ENCODE measurements around the gene WNT7A.
"Not testable (repeated sequence)": the region's sequence is repeated elsewhere in the genome, so short reads cannot be mapped to it uniquely, and the experiment has no call there.

WNT7A gene

DNA sequence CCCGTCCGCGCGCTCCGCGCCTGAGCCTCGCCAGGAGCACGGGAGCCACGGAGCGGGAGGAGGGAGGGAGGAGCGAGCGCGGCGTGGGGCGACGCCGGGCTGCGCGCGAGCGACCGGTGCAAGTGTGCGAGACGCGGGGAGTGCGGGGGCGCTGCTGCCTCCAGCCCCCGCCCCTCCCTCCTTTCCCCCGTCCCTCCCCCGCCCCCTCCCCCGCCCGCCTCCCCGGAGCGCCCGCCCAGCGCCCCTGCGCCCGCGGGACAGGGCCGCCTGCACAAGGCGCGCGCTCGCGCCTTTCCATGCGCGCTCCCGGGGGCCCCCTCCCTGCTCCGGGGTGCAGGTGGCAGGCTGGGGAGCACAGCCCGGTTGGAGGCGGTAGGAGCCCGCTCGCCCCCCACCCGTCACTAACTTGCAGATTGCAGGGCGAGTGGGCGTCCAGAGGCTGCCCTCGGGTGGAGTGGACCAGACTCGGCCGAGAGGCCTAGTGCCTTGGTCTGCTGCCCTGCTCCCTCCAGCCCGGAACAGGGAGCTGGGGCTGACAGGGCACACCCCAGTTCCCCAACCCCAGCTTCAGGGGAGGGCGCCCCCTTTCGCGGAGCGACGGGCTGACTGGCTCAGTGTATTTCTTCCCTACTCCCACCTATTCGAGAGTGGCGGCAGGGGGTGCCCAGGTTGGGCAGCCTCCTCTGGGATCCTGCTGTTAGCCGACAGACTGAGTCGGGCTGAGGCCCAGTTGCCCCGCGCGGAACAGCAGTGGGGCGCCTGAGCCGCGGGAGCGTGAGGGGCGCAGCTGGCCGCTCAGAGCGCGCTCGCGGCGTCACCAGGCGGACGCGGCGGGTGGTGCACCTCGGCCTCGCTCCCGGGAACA, at the start of gene WNT7A:
TSS of gene WNT7A (minus strand) at position 126 of the 865 bp plus-strand sequence. CDS start 255 bp downstream, outside the sequence.
- TF ChIP-seq, protein P1, sequence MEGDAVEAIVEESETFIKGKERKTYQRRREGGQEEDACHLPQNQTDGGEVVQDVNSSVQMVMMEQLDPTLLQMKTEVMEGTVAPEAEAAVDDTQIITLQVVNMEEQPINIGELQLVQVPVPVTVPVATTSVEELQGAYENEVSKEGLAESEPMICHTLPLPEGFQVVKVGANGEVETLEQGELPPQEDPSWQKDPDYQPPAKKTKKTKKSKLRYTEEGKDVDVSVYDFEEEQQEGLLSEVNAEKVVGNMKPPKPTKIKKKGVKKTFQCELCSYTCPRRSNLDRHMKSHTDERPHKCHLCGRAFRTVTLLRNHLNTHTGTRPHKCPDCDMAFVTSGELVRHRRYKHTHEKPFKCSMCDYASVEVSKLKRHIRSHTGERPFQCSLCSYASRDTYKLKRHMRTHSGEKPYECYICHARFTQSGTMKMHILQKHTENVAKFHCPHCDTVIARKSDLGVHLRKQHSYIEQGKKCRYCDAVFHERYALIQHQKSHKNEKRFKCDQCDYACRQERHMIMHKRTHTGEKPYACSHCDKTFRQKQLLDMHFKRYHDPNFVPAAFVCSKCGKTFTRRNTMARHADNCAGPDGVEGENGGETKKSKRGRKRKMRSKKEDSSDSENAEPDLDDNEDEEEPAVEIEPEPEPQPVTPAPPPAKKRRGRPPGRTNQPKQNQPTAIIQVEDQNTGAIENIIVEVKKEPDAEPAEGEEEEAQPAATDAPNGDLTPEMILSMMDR (IDR thresholded peaks at IDR 0.05; ENCODE audit: insufficient read depth, missing control alignments) = peak; percentile 47
- DNase-seq (ENCODE audit: insufficient read length, low spot score) (no peak), FAIRE-seq (no peak)

DNA sequence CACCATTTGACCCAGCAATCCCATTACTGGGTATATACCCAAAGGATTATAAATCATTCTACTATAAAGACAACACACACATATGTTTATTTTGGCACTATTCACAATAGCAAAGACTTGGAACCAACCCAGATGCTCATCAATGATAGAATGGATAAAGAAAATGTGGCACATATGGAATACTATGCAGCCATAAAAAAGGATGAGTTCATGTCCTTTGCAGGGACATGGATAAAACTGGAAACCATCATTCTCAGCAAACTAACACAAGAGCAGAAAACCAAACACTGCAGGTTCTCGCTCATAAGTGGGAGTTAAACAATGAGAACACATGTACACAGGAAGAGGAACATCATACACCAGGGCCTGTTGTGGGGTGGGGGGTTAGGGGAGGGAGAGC, 48.9 kb upstream of the WNT7A start:
- FAIRE-seq; DNase-seq (ENCODE audit: insufficient read length, low spot score): not testable (repeated sequence)

DNA sequence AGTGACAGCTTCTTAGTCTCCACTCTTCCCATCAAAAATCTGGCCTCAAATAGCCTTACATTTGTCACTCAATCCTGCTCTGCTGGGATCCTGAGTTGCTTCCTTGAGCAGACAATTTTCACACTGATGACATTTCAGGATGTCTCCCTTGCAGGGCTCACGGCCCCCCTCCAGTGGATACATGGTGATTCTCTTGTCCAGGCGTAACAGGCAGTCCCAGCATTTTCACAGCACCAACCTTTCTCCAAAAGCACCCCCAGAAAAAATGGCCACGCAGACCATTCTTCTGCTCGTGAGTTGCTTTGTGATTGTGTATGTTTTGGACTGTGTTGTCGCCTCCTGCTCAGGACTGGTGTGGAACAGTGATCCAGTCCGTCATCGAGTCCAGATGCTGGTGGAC, 47.4 kb upstream of the WNT7A start:
- DNase-seq (ENCODE audit: insufficient read length, low spot score) (no peak), FAIRE-seq (no peak)
- TF ChIP-seq, protein P1 (IDR thresholded peaks at IDR 0.05; ENCODE audit: insufficient read depth, missing control alignments) = no peak

DNA sequence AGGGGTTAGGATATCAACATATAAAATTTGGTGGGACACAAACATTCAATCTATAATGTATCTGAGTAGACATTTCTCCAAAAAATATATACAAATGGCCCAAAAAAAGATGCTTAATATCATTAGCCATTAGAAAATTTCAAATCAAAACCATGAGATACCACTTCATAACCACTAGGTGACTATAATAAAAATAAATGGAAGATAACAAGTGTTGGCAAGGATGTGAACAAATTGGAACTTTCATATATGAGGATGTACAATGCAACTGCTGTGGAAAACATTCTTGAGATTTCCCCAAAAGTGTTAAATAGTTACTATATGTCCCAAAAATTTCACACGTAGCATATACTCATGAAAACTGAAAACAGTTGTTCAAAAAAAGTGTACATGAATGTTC, 36.5 kb upstream of the WNT7A start:
- no peak for DNase-seq (ENCODE audit: insufficient read length, low spot score)
- no peak for FAIRE-seq
- TF ChIP-seq, protein P1 (IDR thresholded peaks at IDR 0.05; ENCODE audit: insufficient read depth, missing control alignments) = no peak

DNA sequence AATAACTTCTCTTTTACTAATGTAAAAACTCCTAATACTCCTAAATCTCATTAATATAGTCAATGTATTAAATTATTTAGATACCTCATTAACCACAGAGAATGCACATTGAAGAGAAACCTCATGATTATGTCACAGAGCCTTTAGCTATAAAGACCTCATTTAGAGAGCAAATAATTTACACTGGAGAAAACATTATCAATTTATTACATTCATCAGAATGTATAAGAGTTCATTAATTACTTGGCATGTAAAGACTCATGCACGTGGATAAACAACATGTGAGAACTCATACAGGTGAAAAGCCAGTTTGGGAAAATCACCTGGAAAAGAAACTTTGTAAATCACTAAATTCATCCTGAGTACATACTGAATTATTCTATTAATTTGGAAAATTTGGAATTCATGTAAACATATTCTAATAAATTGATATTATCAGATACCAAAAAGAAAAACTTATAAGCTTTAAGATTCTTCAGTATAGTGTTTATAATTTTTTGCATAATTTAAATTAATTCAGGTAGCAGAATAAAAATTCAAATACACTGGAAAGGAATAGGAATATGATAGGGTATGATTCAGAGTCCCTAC, 22.9 kb upstream of the WNT7A start:
- no peak for FAIRE-seq
- TF ChIP-seq, protein P1 (IDR thresholded peaks at IDR 0.05; ENCODE audit: insufficient read depth, missing control alignments) = no peak
- DNase-seq (ENCODE audit: insufficient read length, low spot score) = no peak

DNA sequence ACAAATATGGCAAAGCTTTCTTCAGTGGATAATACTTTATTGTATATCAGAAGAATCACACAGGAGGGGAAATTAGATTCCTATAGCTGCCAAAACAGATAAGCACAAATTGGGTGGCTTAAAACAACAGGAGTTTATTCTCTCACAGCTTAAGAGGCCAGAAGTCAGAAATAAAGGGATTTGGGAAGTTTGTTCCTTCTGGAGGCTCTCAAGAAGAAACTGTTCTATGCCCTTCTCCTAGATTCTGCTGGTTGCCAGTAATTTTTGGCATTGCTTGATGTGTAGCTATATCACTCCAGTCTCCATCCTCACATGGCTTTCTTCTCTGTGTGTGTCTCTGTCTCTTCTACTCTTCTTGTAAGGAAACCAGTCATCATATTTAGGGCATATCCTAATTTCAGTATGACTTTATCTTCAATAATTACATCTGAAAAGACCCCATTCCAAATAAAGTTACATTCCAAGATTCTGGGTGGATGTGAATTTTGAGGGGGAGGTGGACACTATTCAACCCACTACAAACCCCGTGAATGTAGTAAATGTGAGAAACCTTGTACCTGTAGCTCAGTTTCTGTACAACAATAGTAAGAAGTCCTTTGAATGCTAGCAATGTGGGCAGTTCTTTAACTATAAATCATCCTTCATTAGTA, 22.2 kb upstream of the WNT7A start:
- no peak for FAIRE-seq
- TF ChIP-seq, protein P1 (IDR thresholded peaks at IDR 0.05; ENCODE audit: insufficient read depth, missing control alignments) = no peak

DNA sequence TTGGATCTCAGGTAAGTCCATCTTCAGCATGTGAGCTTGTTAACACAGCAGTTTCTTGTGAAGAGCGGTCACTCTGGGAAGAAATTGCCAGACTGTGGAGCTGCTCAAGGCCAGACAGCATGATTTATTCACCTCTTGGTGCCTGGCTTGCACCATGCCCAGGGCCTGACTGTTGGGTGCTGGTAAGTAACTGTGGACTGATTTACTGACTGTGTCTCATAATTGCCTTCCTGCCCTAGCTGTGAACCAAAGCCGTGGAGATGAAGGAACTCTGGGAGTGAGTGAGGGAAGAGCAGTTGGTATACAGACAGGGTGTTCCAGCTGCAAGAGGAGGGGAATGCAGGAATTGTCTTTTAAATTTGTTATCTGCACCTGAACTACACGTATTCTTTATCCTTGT, 18.5 kb upstream of the WNT7A start:
- TF ChIP-seq, protein P1 (IDR thresholded peaks at IDR 0.05; ENCODE audit: insufficient read depth, missing control alignments) = no peak
- no peak for FAIRE-seq
- no peak for DNase-seq (ENCODE audit: insufficient read length, low spot score)

More for the DNA sequence above, 22.2 kb upstream of the WNT7A start:
- DNase-seq (ENCODE audit: insufficient read length, low spot score) = no peak

Measured in D721Med (cell line).